Endodermal cell (in vitro differentiated cells): ENCODE data around the gene LNX1. TPM values are rescaled to one million over a fixed set of nuclear protein-coding genes. Genes with fewer than 3 reads are reported as not detected.

Source experiments
- DNase-seq: peaks from one replicate; pipeline ENCODE4 v3.0.0-alpha.2; 2017
- H3K27ac ChIP-seq: 2 replicates; pipeline ENCODE4 v1.5.1; 2013; ENCODE audit warnings: mild to moderate bottlenecking, low read depth, low read length, moderate library complexity
- H3K27me3 ChIP-seq: 2 replicates; pipeline ENCODE4 v1.6.1; 2013; ENCODE audit warnings: mild to moderate bottlenecking, low read length, moderate library complexity; ENCODE audit not compliant: insufficient read depth, control insufficient read depth, poor library complexity, severe bottlenecking
- H3K36me3 ChIP-seq: 2 replicates; pipeline ENCODE4 v1.7.0; 2013; ENCODE audit warnings: mild to moderate bottlenecking, low read length, moderate library complexity; ENCODE audit not compliant: control insufficient read depth, insufficient read depth
- H3K4me1 ChIP-seq: one replicate; pipeline ENCODE4 v1.7.0; 2013; ENCODE audit warnings: low read length; ENCODE audit not compliant: control insufficient read depth, insufficient read depth
- H3K4me3 ChIP-seq: 2 replicates; pipeline ENCODE4 v1.5.1; 2013; ENCODE audit warnings: mild to moderate bottlenecking, low read length, moderate library complexity
- H3K9ac ChIP-seq: 2 replicates; pipeline ENCODE4 v1.6.1; 2013; ENCODE audit warnings: mild to moderate bottlenecking, low read length, moderate library complexity; ENCODE audit not compliant: poor library complexity, severe bottlenecking; ENCODE audit errors: extremely low read depth
- H3K9me3 ChIP-seq: 2 replicates; pipeline ENCODE4 v1.6.1; 2013; ENCODE audit warnings: mild to moderate bottlenecking, low read length, moderate library complexity; ENCODE audit not compliant: control insufficient read depth
- H3K27ac Mint-ChIP-seq: 2 replicates; pipeline ENCODE4 v1.8.0; 2020; ENCODE audit warnings: mixed read lengths
- H3K27me3 Mint-ChIP-seq: 2 replicates; pipeline ENCODE4 v1.8.0; 2021; ENCODE audit warnings: mild to moderate bottlenecking, mixed read lengths; ENCODE audit not compliant: insufficient read depth
- H3K36me3 Mint-ChIP-seq: 2 replicates; pipeline ENCODE4 v1.8.0; 2020; ENCODE audit warnings: low read depth, mixed read lengths
- H3K4me1 Mint-ChIP-seq: 2 replicates; pipeline ENCODE4 v1.8.0; 2020; ENCODE audit warnings: mixed read lengths
- H3K4me3 Mint-ChIP-seq: 2 replicates; pipeline ENCODE4 v1.8.0; 2020; ENCODE audit warnings: mild to moderate bottlenecking, moderate library complexity, mixed read lengths
- H3K9me3 Mint-ChIP-seq: 2 replicates; pipeline ENCODE4 v1.8.0; 2020; ENCODE audit warnings: mild to moderate bottlenecking, mixed read lengths
- WGBS, 2 experiments: methylation state at CpG; one replicate each; pipeline versions ENCODE4 v1.1.5 to v1.1.7; 2013; ENCODE audit warnings: missing lambda C conversion rate in 2 of 2, mixed read lengths in 1 of 2; ENCODE audit not compliant: insufficient coverage in 1 of 2, insufficient read length in 1 of 2; 5-methylcytosine and 5-hydroxymethylcytosine counted together
- total RNA-seq, 2 donors: library from RNA; stranded (reverse); fragmentation: NEBNext Ultra II Directional in 1 of 2; extraction: Animal tissue kit (Norgen Biotek cat#: 25700) in 1 of 2; gene quantifications; 2 replicates in 1 of 2; 3 replicates in 1 of 2; pipeline ENCODE4 v1.2.1, GENCODE V29; 2021
- TF ChIP-seq, protein P1 (sequence below): fragments of 200-600 bp; sonication (generic); conservative IDR thresholded peaks from 2 replicates; pipeline ENCODE4 v1.5.0; 2021; ENCODE audit warnings: antibody characterized with exemption, mild to moderate bottlenecking

LNX1 gene
- total RNA-seq, 2 donors from 2014 or later, result 4.4 to 5.4 TPM

DNA sequence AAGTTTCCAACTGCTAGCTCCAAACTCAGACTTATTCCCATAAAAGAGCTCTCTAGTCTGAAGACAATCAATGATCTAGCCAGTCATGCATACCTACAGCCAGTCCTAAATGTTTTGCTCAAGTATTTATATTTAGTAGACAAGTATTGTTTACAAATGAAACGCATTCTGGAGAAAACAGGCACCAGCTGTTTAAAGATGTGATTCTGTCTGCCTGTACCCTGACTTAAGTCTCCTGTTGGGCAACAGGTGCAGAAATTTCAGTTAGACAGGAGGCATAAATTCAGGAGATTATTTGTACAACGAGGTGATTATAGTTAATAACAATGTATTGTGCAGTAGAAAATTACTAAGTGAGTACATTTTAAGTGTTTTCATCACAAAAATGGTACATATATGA lies 28.9 kb downstream of the LNX1 start:
- Histone ChIP-seq H3K4me3 (no peak overlapping the region), H3K9ac (no peak overlapping the region), H3K4me1 (no peaks in the 10 kb centered on the region), H3K27ac (no peak overlapping the region), H3K9me3 (no peaks in the 10 kb centered on the region), H3K36me3 (no peaks in the 10 kb centered on the region), H3K27me3 (no peaks in the 10 kb centered on the region)
- H3K9me3 Mint-ChIP-seq, result peaks cover 2% of the 10 kb centered on the region
- WGBS, 2 experiments, result 91 to 93% methylated on average over 2 of the region's 2 CpGs
- no peaks in the 10 kb centered on the region for H3K27me3 Mint-ChIP-seq
- H3K4me1 Mint-ChIP-seq, result peaks cover 12% of the 10 kb centered on the region
- TF ChIP-seq, protein P1, sequence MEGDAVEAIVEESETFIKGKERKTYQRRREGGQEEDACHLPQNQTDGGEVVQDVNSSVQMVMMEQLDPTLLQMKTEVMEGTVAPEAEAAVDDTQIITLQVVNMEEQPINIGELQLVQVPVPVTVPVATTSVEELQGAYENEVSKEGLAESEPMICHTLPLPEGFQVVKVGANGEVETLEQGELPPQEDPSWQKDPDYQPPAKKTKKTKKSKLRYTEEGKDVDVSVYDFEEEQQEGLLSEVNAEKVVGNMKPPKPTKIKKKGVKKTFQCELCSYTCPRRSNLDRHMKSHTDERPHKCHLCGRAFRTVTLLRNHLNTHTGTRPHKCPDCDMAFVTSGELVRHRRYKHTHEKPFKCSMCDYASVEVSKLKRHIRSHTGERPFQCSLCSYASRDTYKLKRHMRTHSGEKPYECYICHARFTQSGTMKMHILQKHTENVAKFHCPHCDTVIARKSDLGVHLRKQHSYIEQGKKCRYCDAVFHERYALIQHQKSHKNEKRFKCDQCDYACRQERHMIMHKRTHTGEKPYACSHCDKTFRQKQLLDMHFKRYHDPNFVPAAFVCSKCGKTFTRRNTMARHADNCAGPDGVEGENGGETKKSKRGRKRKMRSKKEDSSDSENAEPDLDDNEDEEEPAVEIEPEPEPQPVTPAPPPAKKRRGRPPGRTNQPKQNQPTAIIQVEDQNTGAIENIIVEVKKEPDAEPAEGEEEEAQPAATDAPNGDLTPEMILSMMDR, result no peak
- no peak overlapping the region for H3K27ac Mint-ChIP-seq
- no peaks in the 10 kb centered on the region for H3K36me3 Mint-ChIP-seq
- no peak for DNase-seq
- H3K4me3 Mint-ChIP-seq, result no peak overlapping the region

DNA sequence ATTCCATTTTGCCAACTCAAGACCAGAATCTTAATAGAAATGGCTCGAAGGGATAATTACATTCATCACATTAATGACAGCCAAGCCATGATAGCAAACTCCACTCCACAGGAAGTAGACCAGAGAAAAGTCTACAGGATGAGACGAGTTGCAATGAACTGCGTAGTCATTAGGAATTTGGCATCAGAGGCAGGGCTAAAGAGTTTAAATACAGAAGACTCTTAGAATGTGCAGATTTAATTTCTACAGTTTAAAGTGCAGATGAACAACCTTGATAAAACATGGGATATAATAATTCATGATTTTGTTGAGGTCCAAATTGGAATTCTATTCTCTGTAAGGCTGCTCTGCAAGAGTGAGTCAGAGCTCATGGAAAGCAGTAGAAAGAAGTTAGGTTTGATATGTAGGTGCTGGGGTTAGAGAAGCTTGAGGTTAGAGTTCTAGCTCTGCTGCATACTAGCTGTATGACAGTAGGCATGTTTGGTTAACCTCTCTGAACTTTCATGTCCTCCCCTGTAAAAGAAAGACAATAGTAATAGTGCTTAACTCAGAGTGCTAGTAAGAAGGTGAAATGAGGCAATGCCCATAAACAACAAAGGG lies 32.2 kb downstream of the LNX1 start:
- no peak for DNase-seq
- no peak overlapping the region for H3K27ac Mint-ChIP-seq
- no peaks in the 10 kb centered on the region for H3K36me3 Mint-ChIP-seq
- no peaks in the 10 kb centered on the region for H3K36me3 ChIP-seq
- H3K4me1 Mint-ChIP-seq, result peaks cover 8% of the 10 kb centered on the region
- H3K4me3 Mint-ChIP-seq, result no peak overlapping the region
- no peak overlapping the region for H3K27ac ChIP-seq
- WGBS, 2 experiments, result 82 to 88% methylated on average over 2 to 3 of the region's 3 CpGs
- H3K9ac ChIP-seq, result no peak overlapping the region
- peaks cover under 1% of the 10 kb centered on the region for H3K9me3 Mint-ChIP-seq
- no peaks in the 10 kb centered on the region for H3K4me1 ChIP-seq
- no peak overlapping the region for H3K4me3 ChIP-seq
- no peaks in the 10 kb centered on the region for H3K9me3 ChIP-seq
- TF ChIP-seq, protein P1, result no peak
- no peaks in the 10 kb centered on the region for H3K27me3 Mint-ChIP-seq
- H3K27me3 ChIP-seq, result no peaks in the 10 kb centered on the region

DNA sequence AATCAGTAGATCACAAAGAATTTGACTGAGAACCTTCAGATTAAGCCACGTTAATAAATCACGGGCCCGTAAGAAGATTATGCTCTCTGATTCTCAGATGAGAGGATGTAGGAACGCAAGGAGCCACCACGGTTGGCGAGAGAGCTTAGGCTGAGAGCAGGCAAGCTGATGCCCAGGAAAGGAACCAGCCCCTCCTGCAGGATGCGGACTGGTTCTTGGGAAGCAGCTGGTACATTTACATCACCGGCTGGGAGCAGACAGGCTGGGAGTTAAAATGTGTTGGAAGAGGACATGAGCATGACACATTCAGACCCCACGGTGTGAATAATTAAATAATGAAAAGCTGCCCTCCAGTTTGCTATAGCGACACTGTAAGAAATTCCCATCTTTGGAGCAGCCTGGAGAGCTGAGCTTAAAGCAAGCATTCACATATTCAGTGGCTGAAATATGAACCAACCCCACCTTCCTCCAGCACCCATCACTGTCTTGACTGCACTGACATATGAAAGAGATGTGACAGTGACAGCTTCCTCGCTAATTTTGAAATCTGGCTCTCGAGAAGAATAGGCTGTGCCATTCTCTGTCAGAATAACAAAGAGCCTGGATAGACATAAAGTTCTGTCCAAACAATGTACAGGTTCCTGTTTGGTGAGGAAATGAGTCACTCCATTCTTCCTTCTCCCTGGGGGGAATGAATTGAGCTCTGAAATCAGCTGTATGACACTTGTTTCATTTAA lies 33.1 kb downstream of the LNX1 start:
- Histone ChIP-seq H3K27me3 (no peaks in the 10 kb centered on the region), H3K27ac (peak overlapping the region; percentile 69), H3K4me3 (no peak overlapping the region), H3K9ac (no peak overlapping the region), H3K36me3 (no peaks in the 10 kb centered on the region), H3K4me1 (no peaks in the 10 kb centered on the region), H3K9me3 (no peaks in the 10 kb centered on the region)
- H3K4me1 Mint-ChIP-seq, result peaks cover 7% of the 10 kb centered on the region
- no peaks in the 10 kb centered on the region for H3K9me3 Mint-ChIP-seq
- peak; percentile 64 for DNase-seq
- H3K4me3 Mint-ChIP-seq, result no peak overlapping the region
- WGBS, 2 experiments, result 85 to 90% methylated on average over 8 to 12 of the region's 12 CpGs
- no peak overlapping the region for H3K27ac Mint-ChIP-seq
- H3K36me3 Mint-ChIP-seq, result no peaks in the 10 kb centered on the region
- TF ChIP-seq, protein P1, result no peak
- H3K27me3 Mint-ChIP-seq, result no peaks in the 10 kb centered on the region
